Pulmonary artery endothelial cell (primary cell): ENCODE data around the gene VNN1. TPM values are rescaled to one million over a fixed set of nuclear protein-coding genes. Genes with fewer than 3 reads are reported as not detected.
"Not testable (repeated sequence)": the region's sequence is repeated elsewhere in the genome, so short reads cannot be mapped to it uniquely, and the experiment has no call there.

Experiments used
- DNase-seq: peaks from one replicate; pipeline ENCODE4 v3.0.0-alpha.2; 2011; ENCODE audit warnings: low read depth, low spot score
- total RNA-seq: library from RNA; depleted of rRNA; stranded (reverse); fragments of >200 nt; gene quantifications from 2 replicates; pipeline ENCODE4 v1.2.3, GENCODE V29; 2014

The VNN1 gene
- total RNA-seq, 1 donor from 2014 or later, result not detected

GRCh38 chr6:132671295-132671694 is 42.6 kb downstream of the VNN1 start:
- no peak for DNase-seq

GRCh38 chr6:132669690-132670291 is 44.1 kb downstream of the VNN1 start:
- no peak for DNase-seq

GRCh38 chr6:132666118-132666517 is 47.7 kb downstream of the VNN1 start:
- no peak for DNase-seq

GRCh38 chr6:132664309-132665034 is 49.4 kb downstream of the VNN1 start:
- DNase-seq, result no peak

GRCh38 chr6:132663661-132664060 is 50.2 kb downstream of the VNN1 start:
- DNase-seq, result no peak

- DNase-seq, result no peak
These were observed 51.9 kb downstream of the VNN1 start for GRCh38 chr6:132661906-132662305.

- no peak for DNase-seq
These were observed 54.8 kb downstream of the VNN1 start, which contains the start of gene TAAR1 for GRCh38 chr6:132659082-132659481. Gene TAAR1, minus strand, starts transcription at chr6:132659182. Its CDS starts 13,179 bp downstream, at chr6:132646003.

- no peak for DNase-seq
These were observed 62.8 kb downstream of the VNN1 start for GRCh38 chr6:132651062-132651461.

GRCh38 chr6:132650429-132650828 is 63.4 kb downstream of the VNN1 start:
- no peak for DNase-seq

- DNase-seq, result no peak
These were observed 65.0 kb downstream of the VNN1 start for GRCh38 chr6:132648828-132649227.

- no peak for DNase-seq
These were observed 65.5 kb downstream of the VNN1 start for GRCh38 chr6:132648356-132648755.

- DNase-seq, result no peak
These were observed 70.3 kb downstream of the VNN1 start for GRCh38 chr6:132643547-132643946.

- not testable (repeated sequence) for DNase-seq
These were observed 76.7 kb downstream of the VNN1 start for GRCh38 chr6:132637135-132637534.

- not testable (repeated sequence) for DNase-seq
These were observed 77.9 kb downstream of the VNN1 start for GRCh38 chr6:132635906-132636305.

GRCh38 chr6:132635288-132635687 is 78.6 kb downstream of the VNN1 start:
- DNase-seq, result not testable (repeated sequence)

- no peak for DNase-seq
These were observed 79.1 kb downstream of the VNN1 start for GRCh38 chr6:132634796-132635195.

- no peak for DNase-seq
These were observed 80.5 kb downstream of the VNN1 start for GRCh38 chr6:132633362-132633761.

Other genes with a start within 250 kb of the VNN1 start
- 54.1 and 73.0 TPM in 2 replicates for gene STX7, start 200.9 kb downstream of the VNN1 start, total RNA-seq
- gene TAAR9, start 175.8 kb downstream of the VNN1 start, total RNA-seq, result not detected in 2 replicates
- gene TAAR8, start 161.4 kb downstream of the VNN1 start, total RNA-seq, result not detected in 2 replicates
- not detected in 2 replicates for gene TAAR6, start 143.7 kb downstream of the VNN1 start, total RNA-seq
- not detected in 2 replicates for gene TAAR5, start 124.3 kb downstream of the VNN1 start, total RNA-seq
- not detected in 2 replicates for gene TAAR2, start 89.8 kb downstream of the VNN1 start, total RNA-seq
- not detected in 2 replicates for gene TAAR1, start 54.9 kb downstream of the VNN1 start, total RNA-seq
- not detected in 2 replicates for gene VNN2, start 43.8 kb upstream of the VNN1 start, total RNA-seq
- 6.9 and 8.5 TPM in 2 replicates for gene SLC18B1, start 84.6 kb upstream of the VNN1 start, total RNA-seq
- gene RPS12, start 100.5 kb upstream of the VNN1 start, total RNA-seq, result 1,067 and 1,861 TPM in 2 replicates